GM18870 (cell line): ENCODE measurements around the gene ABCA2.

Source experiments
- ATAC-seq: cut with Tn5 transposase; IDR thresholded peaks from one replicate; pipeline ENCODE4 v1.9.1; 2021; ENCODE audit warnings: moderate library complexity; ENCODE audit not compliant: unreplicated experiment

The ABCA2 gene

DNA sequence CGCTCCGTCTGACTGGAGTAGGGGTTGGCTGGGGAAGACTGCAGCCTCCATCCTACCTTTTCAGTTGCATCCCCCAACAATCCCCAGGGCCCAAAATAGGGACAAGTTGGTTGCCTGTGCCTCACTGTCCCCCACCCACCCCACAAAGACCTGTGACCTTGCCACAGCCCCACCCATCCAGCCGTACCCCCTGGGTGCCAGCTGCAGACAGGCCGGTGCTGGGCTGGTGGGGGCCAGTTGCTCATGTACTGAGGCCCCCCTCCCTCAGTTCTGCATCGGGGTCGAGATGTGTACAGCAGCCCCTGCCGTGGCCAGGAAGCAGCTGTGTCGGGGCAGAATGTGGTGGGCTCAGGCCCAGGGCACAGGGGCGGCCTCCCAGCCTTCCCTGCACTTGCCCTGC lies 44.9 kb downstream of the ABCA2 start:
- ATAC-seq: no peak

GRCh38 chr9:136982232-136983051 lies 45.6 kb downstream of the ABCA2 start, which contains the start of gene LCNL1:
Gene LCNL1, plus strand, starts transcription at chr9:136982993. Its CDS starts 594 bp downstream, at chr9:136983587.
- ATAC-seq: no peak

DNA sequence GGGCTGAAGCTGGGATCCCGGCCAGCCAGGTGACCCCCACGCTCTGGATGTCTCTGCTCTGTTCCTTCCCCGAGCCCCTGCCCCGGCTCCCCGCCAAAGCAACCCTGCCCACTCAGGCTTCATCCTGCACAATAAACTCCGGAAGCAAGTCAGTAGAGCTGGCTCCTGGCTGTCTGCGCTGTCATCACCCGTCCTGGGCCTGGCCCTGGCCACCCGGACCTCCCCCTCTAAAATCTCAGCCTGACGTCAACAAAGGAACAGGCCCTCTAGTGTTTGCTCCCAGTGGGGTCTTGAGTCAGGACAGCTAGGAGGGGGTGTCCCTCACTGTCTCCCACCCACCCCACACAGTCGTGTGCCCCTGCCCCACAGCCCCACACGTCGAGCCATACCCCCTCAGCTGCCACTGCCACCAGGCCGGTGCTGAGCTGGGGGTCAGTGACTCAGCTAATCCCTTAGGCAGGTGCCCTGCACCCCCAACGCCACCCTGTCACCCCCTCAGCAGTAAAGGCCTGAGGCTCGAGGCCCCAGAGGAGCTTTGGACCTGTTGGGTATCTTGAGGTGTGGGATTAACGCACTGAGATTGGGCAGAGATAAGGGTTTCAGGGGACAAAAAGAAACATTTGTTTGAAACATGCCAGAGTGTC lies 46.3 kb downstream of the ABCA2 start:
- ATAC-seq: no peak

DNA sequence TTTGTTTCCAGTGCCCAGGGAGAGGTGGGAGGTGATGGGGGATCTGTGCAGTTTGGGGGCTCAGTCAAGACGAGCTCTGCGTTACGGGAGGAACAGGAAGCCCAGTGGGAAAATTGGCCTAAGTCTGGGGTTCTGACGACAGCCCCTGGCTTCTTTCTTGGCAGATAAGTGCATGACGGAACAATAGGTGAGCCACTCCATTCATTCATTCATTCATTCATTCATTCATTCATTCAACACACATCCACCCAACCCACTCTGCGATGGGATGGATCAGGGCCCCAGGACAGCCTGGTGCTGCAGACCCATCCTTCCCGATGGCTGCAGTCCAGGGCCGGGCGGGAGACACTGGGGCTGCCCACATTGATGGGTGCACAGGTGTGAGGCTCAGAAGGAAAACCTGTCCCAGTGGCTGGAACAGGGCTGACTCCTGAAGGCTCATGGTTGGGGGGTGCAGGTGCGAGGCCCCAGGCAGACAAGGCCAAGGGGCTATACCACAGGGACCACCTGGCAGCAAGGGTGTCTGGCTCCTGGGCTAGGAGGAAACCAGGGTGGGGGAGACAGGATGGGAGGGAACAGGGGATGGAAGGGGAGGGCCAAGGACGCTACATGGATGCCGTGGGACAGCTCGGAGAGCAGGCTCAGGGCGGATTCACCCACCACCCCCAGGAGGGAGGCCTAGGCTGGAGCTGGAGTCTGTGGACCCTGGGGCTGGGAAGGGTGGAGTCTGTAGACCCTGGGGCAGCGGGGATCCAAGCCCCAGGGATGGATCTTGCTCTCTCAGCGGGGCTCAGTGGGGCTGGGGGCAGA lies 47.2 kb downstream of the ABCA2 start:
- no peak for ATAC-seq

DNA sequence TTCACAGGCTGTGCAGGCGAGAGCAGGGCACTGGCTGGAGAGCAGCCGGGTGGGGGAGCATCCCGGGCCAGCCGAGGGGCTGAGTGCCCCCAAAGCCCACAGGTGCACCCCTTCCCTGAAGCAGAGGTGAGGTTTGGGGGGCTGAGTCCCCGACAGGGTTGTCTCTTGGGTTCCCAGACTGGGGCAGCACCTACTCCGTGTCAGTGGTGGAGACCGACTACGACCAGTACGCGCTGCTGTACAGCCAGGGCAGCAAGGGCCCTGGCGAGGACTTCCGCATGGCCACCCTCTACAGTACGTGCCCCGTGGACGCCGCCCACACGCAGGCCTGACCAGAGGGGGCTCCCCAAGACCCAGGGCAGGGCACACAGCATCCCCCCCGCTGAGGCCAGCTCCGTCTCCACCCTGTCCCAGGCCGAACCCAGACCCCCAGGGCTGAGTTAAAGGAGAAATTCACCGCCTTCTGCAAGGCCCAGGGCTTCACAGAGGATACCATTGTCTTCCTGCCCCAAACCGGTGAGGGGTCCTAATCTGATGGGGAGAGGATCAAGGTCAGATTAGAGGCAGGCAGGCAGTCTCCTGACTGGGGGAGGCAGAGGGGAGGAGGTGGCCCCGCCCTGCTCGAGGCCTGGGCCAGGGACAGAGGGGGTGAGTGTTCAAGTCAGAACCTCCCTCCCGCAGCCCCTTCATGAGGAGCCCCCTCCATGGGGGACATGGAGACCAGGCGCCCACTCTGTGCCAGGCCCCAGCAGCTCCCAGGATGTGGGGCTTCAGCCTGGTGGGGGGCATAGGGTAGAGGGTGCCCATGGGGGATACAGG lies 48.1 kb downstream of the ABCA2 start:
- ATAC-seq: no peak

DNA sequence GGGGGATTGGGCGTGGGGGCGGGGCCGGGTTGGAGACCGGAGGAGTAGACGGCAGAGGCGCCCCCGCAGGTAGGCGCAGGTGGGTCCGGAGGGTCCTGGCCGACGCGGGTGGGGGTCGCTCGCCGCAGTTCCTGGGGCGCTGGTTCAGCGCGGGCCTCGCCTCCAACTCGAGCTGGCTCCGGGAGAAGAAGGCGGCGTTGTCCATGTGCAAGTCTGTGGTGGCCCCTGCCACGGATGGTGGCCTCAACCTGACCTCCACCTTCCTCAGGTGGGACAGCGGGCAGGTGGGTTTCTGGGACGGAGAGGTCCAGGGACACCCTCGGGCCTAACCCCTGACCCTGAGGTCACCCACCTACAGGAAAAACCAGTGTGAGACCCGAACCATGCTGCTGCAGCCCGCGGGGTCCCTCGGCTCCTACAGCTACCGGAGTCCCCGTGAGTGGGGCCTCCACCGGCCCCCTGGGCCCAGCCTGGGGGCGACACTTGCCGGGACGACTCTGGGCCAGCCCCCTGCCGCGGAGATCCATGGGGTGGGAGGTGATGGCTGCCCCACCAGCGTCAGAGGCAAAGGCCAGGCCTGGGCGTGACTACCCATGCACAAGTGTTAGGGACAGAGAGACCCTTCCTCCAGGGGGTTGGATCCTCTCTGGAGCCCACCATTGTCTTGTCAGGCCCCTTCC lies 49.0 kb downstream of the ABCA2 start:
- ATAC-seq: no peak

DNA sequence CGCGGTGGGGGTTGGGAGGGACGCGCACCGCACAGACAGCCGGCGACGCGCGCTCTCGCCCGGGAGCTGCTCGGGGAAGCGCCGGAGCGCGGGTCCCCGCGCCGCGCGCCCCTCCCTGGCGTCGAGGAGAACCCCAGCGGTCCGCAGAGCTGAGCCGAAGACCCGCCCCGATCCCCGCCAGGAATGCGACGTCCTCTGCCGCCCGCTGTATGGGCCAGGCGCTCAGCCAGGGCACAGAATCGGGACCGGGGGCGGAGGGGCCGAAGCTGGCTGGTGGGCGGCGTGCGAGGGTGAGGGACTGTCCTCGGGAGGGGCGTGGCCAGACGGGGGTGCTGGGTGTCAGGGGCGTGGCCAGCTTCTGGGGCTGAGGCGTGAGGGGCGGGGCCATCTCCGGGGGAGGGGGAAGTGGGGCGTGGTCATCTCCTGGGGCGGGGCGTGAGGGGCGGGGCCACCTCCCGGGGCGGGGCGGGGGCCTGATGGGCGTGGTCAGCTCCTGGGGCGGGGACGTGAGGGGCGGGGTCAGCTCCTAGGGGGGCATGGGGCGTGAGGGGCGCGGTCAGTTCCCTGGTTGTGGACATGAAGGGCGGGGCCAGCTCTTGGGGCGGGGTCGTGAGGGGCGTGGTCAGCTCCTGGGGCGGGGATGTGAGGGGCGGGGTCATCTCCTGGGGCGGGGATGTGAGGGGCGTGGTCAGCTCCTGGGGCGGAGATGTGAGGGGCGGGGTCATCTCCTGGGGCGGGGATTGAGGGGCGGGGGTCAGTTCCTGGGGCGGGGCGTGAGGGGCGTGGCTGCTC lies 49.8 kb downstream of the ABCA2 start:
- no peak for ATAC-seq

DNA sequence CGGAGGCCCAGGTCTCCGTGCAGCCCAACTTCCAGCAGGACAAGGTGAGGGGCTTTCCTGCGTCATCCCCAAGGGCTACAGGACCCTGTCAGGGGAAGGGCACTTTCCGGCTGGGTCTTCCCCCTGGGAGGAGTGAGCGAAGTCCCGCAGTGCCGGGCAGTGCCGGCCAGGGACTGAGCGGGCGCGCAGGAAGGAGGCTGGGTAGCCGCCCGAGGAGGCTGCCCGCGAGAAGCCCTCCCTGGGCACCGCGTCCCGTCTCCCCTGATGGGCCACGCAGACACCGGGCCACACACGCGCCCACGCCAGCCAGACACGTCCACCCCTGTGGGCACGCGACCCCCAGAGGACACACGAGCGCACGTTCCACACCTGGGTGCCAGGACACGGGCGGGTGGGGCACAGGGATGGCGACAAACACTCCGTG lies 50.4 kb downstream of the ABCA2 start:
- ATAC-seq: no peak

- ATAC-seq: no peak
Measured at GRCh38 chr9:136977223-136977622, 50.8 kb downstream of the ABCA2 start, which contains the start of gene PTGDS. Gene PTGDS, plus strand, starts transcription at chr9:136977504. Its CDS starts 75 bp downstream, at chr9:136977579.

DNA sequence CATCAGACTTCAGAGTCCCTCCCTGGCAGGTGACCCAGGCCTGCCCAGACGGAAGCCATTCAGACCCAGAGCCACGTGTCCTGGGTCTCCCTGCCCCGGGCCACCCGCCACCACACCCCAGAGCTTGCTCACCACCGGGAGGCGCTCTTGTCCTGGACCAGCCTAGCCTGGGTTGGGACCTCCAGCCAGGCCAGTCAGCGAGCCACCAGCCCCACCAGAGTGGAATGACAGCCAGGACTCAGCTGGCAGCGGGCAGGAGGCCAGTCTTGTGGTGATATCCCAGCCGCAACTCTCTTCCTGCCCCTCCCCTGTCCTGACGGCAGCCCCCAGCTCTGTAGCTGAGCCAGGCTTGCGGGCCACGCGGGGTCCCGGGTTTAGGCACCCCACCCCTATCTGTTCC lies 52.4 kb downstream of the ABCA2 start:
- no peak for ATAC-seq

DNA sequence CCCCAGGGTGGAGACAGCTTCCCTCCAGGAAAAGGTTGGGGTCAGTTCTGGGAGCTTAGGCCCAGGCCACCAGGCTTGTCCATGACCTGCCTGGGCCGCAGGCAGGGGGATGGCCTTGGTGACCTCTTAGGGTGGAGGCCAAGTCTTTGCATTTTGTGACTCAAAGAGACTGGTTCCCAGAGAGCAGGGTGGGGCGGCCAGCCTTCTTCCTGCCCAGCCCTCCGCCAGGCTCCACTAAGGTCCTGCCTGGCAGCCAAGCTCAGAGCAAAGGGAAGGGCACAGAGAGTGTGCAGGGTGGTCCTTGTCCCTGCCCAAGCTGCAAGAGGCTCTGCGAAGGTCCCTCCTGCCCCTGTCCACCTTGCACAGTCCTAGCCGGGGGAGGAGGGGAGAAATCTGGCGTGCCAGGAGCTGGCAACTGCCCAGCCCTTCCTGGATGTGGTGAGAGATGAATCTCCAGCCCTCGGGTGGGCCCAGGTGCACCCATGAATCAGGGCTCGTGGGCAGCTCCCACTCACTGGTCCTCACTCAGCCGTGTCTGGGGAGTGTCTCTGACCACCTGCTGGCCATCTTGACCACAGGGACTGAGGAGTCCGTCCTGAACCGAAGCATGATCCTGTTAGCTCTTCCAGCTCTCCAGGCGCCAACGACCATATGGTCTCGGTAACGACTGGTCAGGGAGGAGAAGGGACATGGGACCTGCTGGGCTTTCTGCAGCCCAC lies 53.1 kb downstream of the ABCA2 start:
- no peak for ATAC-seq

GRCh38 chr9:136973618-136974617 lies 54.1 kb downstream of the ABCA2 start:
- no peak for ATAC-seq

DNA sequence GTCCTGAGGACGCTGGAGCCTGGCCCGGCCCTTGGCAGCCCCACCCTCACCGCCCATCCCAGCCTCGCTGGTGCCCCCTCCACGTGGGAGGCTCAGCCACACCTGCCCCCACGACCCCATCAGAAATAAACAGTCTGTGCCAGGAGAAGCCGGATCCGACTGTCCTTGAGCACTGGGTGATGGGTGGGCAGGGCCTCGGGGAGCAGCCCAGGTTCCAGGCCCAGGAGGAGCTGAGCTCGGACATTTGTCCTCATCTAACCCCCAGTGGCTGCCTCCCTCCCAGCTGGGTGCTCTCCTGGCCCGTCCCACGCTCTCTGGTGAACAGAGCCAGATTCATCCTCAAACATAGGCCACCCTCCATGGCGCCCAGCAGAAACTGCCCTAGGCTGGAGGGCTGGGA lies 55.3 kb downstream of the ABCA2 start:
- no peak for ATAC-seq

- no peak for ATAC-seq
Measured at GRCh38 chr9:136972335-136972734, 55.7 kb downstream of the ABCA2 start.

GRCh38 chr9:136971746-136972145 lies 56.3 kb downstream of the ABCA2 start:
- ATAC-seq: no peak

- no peak for ATAC-seq
Measured at GRCh38 chr9:136970361-136970760, 57.7 kb downstream of the ABCA2 start.

GRCh38 chr9:136969774-136970173 lies 58.3 kb downstream of the ABCA2 start:
- ATAC-seq: no peak
